22Rv1 (cell line): ENCODE results near the gene MAML3.

Experiments used
- ZFX ChIP-seq: fragments of 450-650 bp; IDR thresholded peaks from 2 replicates; pipeline ENCODE4 v1.6.1; 2017; ENCODE audit warnings: antibody characterized with exemption, borderline replicate concordance
- TF ChIP-seq, protein P1 (sequence below): fragments of 450-650 bp; IDR thresholded peaks from 2 replicates; pipeline ENCODE4 v1.5.1; 2017; ENCODE audit warnings: mild to moderate bottlenecking

DNA sequence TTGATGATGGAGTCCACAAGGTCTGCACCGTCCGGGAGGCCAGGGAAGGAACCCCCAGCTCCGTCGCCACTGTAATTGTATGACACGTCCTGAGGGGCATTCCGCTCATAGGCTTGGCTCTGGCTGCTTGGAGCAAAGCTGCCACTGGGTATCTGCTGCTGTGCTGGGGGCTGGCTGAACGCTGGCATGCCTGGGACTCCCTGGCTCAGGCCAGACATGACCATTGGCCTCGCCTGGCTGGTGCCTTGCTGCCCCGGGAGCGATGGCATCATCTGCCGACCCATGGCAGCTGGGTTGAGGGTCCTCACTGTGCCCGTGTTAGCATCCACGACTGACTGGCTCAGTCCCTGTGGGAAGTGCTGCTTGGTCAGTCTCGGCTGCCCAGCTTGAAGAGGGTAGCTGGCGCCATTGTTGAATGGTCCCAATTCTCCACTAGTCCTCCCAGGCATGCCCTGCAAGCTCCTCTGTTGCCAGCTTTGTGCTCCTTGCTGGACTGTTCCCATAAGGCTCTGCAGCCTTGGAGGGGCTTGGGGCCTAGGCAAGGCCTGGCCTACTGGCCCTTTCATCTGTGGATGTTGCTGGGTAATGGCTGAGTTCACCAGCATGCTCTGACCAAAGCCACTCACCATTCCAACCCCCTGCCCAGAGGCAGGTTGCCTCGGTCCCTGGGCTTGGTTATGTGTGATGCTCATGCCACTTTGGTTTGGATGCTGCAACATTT, 434.4 kb downstream of the MAML3 start:
- TF ChIP-seq, protein P1, sequence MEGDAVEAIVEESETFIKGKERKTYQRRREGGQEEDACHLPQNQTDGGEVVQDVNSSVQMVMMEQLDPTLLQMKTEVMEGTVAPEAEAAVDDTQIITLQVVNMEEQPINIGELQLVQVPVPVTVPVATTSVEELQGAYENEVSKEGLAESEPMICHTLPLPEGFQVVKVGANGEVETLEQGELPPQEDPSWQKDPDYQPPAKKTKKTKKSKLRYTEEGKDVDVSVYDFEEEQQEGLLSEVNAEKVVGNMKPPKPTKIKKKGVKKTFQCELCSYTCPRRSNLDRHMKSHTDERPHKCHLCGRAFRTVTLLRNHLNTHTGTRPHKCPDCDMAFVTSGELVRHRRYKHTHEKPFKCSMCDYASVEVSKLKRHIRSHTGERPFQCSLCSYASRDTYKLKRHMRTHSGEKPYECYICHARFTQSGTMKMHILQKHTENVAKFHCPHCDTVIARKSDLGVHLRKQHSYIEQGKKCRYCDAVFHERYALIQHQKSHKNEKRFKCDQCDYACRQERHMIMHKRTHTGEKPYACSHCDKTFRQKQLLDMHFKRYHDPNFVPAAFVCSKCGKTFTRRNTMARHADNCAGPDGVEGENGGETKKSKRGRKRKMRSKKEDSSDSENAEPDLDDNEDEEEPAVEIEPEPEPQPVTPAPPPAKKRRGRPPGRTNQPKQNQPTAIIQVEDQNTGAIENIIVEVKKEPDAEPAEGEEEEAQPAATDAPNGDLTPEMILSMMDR, result no peak
- TF ChIP-seq ZFX, result no peak
